Muscle of arm (tissue), 12 donors: ENCODE results near the gene KNCN. TPM values are rescaled to one million over a fixed set of nuclear protein-coding genes. Genes with fewer than 3 reads are reported as not detected.

ENCODE experiments used
- DNase-seq: peaks from one replicate; pipeline ENCODE4 v3.0.0-alpha.2; 2013
- polyA plus RNA-seq, 12 donors: library from polyadenylated mRNA; unstranded; fragments of 120-200 nt; gene quantifications; one replicate each; pipeline ENCODE4 v1.2.1, GENCODE V29; 2013; ENCODE audit not compliant: insufficient read length in 12 of 12

Gene KNCN
- polyA plus RNA-seq, 12 donors: 0.22 TPM; not detected in 11

DNA sequence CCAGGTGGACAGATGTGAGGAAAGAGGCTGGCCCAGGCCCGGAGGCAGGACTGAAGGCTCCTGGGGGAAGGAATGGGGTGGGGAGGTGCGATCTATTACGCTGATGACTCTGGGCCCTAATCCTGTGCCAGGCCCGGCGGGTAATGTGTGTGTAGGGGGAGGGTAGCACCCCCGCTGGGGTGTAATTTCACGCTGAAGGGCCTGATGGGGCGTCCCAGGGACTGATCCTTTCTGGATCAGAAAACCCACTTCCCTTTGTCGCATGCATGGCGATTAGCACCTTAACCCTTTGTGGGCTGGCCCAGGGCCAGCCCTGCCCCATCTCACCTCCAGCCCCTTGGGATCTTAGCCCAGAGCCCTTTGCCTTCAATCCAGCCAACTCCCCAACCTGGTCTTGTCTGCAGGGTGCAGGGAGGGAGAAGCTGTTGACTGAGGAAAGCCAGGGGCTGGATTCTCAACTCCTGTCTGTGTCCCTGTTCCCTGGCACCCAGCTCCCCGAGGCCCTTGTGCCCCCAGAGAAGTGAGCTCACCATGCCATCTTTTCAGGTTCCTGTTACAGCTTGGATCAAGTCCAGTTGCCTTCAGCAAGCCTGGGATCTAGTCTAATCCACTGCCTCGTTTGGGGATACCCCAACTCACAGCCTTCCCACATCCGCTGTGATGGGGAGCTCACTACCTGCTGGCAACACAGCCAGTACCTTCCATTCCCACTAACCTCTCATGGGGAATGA, 26.0 kb downstream of the KNCN start:
- DNase-seq: no peak

DNA sequence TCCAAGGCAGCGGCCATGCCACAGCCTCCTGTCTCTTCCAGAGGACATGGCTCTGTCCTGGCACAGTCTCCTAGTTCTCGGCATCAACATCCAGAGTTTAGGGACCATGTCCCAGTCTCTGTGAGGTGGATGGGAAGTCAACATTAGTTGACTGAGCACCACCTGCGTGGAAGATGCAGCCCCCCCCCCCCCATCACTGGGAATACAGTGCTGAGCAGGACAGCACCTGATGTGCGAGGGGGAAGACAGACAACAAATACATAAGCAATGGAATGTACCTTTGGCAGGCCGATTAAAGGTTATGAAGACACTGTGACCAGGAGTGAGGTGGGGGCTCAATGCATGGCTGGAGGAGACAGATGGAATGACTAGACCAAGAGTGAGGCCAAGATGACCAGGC, 26.6 kb downstream of the KNCN start:
- no peak for DNase-seq

DNA sequence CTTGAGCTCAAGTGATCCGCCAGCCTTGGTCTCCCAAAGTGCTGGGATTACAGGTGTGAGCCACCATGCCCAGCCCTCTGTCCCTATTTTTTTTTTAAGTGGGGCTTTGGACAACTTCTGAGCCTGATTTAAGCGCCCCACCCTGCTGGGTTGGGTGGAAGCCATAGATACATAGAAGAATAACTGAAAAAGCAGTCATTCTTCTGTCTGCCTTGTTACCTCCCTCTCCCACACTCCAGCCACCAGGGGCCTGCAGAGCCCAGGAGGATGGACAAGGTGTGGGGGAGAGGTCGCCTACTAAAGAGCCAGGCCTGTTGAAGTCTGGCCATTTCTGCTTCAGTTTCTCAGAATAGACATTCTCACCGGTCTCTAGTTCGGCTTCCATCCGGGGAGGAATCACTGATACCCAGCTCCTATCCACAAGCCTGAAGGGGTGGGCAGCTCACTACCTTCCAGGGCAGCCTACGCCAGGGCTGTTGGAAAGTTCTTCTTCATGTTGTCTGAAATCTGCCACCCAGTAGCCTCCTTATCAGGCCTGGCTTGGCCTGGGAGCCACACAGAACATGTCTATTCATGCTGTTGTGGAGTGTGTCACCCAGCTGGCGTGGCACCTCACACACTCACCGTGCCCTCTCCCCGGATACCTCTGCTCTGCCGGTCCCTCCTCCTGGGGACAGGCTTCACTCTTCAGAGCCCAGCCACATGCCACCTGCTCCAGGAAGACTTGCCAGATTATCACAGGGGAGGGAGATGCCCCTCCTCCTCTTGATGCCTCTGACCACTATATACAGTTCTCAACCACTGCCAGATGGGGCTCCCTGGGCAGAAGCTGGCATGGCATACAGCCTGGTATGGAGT, 27.7 kb downstream of the KNCN start:
- DNase-seq: no peak

DNA sequence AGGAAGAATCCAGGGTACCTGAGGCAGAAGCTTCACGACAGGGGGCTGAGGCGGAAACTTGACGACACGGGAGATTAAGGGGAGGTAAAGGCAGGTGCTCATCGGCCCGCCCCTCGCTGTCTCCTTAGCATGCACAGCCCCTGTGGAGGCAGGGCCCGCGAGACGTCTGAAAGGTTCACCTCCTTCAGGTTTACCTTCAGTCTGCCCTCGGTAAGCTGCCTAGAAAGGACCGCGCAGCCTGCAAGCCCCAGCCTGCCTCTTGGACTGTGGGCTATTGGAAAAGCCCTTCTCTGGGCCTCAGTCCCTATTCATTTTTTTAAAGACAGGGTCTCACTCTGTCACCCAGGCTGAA, 28.5 kb downstream of the KNCN start:
- DNase-seq: no peak

DNA sequence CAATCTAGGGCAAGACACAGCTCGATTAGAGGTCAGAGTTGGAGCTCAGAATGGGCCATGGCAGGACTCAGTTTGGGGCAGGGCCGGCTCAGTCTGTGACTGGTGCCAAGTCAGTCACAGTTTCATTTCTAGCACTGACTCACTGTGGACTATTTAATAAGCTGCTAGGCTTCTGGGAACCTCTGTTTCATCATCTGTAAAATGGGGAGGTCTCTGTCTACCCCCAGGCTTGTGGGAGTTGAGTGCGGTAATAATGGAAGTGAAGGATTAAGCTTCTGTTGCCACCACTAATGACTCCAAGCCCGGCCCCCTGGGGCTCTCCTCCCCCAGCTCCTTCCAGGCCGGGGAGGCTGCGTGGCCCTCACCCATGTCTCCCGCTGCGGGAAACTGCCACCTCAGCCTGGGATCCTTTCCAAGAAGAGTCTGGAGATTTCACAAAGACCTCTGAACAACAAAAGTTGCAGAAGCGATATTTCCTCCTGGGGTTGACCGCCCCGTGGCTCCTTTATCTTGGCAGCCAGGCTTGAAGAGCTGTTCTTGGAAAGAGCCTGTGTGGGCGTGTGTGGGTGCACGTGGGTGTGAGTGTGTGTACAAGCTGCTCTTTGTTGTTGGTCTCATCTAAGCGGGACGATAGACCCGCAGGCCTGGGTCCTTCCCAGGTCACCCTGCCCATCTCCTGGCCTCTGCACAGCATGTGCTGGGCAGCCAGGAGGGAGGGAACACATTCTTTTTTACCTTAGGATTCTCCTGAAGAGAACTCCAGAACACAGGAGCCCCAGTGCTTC, 29.1 kb downstream of the KNCN start:
- DNase-seq: no peak

DNA sequence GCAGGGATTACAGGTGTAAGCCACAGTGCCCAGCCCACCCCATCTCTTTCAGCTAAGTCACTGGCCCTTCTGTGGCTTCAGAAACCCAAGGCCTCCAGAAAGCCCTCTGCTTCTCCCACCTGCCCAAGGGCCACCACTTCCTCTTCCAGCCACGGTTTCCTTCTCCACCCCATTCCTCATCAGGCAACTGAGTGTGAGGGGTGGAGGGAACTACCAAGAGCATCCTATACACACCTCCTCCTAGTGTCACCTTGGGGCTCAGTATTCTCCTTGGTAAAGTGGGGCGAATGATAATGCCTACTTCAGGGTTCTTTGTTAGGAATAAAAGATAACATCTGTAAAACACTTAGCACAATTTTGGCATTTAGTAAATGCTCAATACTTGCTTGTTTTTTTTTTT, 30.0 kb downstream of the KNCN start:
- no peak for DNase-seq

DNA sequence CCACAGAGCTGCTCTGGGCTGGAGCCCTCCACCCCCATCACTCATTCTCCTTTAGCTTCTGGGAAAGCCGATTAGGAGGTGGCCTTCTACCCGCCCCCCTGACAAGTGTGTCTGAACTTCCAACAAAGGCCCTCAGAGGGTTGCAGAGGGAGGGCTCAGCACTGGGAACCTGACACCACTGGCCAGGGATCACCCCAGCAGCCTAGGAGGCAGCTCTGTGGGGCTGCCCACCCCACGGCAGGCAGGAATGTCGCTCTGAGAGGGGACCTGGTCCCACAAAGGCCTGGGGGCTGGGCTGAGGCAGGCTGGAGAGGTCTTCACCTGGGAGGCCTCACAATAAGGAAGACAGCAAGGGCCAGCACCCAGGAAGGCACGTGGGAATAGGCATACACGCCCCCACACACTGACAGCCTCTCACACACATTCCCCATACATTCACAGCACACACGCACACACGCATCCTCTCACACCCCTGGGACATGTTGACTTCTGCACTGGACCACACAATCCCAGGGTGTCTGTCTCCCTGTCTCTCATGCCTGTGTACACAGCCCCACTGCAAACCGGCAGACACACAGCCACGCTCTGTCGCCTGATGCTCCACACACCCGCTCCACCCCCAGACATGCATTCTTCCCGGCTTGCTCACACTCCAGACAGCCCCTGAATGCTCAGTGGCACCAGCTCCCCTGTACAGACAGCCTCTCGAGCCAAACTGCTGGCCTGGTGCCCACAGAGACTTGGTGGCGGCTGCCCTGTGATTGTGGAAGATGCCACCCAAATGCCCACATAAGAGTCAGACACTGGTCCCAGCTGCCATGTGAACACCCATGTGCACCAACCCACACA, 31.2 kb downstream of the KNCN start:
- DNase-seq: no peak

DNA sequence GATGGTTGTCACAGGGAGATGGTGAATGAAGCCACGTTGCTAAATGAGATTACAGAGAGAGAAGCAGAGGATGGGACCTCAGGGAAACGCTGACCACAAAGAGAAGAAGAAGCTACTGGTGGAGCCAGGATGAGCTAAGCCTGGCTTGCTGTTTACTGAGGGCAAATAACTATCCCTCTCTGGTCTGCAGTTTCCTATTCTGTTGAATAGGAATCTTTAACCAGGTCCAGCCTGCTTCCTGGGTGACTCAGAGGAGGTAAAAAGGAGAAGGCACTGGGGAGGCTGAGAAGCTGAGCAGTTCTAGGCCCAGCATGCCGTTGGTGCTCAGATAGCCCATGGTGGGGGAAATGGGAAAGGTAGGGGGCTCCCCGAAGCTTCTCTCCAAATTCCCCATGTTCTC, 32.2 kb downstream of the KNCN start:
- DNase-seq: no peak

DNA sequence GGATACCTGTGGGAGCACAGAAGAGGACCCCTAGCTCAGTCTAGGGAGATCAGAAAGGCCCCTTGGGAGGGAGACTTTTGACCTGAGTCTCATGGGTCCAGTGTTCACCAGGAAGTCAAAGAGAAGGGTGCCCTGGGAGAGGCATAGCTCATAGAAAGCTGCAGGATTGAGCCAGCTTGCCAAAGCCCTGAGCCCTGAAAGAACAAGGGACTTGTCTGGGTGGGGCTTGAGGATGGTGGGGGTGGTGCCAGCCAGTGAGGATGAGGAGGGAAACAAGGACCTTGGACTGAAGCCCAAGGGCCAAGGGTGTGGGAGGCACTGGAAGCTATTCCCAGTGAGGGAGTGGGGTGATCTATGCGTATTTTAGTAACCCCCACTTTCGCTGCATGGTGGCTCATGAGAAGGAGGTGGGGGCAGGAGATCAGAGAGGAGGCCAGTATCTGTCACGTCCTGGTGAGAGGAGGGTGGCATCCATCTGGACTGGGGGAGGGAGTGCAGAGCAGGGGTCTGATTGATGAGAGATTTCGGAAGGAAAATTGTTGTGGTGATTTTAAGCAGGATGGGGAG, 33.4 kb downstream of the KNCN start:
- no peak for DNase-seq

DNA sequence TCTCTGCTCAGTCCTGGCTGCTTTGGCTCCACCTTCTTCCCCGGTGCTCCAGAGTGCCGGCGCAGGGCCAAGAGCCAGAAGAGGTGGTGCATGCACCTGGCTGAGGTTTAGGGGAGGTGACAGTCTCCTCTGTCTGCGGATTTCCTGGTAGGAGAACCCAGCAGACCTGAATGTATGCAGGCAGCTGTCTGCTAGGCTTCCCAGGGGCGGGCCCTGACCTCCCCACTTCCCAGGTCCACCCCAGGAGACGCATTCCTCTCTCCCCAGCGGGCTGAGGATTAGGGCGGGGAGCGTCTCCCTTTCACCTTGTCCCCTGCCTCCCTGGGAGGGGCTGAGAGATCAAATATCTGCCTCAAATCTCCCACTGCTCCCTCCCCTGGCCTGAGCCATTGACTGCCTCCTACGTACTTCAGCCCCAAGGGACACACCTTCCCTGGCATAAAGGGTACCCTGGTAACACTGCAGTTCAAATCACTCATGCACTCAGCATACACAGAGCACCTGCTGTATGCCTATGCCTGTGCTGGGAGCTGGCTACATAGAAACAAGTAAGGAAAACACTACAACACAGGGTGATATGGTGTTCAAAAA, 34.3 kb downstream of the KNCN start:
- DNase-seq: no peak

DNA sequence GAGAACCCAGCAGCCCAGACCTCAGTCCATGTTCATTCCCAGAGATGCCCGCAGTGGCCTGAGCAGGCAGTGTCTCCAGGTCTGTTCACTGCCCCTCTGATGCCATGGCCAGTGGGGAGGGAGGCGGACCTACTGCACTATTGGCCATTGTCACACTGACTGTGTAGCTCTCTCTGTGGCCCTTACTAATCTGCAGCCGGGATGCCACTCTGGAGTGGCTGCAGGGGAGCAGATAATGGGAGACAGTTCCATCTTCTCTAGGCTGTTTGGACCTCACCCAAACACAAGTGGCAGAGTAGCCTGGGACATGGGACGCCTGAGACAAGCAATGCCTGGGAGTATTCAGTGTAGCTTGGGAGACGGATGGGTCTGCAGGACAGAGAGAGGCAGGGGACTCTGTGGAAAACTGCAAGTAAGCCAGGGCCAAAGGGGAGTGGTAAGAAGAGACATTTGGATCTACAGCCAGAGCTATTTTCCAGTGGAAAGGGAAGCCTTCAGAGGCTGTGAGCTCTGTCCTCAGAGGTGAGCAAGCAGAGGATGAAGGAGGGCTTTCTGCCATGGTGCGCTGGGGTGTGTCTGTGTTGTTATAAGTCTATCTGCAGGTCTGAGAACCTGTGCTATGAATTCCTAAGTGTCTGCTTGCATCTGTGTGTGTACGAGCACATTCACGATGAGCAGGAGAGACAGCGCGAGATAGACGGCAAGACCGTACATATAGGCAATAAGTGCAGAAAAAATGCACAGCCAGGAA, 35.1 kb downstream of the KNCN start:
- no peak for DNase-seq

DNA sequence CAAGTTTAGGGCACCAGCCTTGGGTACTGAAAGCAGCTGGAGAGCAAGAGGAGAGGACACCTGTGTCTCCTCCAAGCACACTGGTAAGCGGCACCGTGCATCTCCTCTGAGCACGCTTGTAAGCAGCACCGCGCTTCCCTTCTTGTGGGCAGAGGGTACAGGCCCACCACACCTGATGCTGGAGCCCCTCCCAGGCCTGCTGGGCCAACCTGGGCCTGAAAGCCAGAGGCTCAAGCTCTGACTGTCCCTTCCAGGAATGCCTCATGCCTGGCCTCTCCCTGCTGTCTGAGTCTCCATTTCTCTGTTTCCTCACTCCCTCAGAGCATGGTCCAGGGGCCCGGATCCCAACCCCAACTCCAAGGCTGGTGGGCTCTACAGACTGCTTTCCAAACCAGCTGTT, 35.9 kb downstream of the KNCN start:
- no peak for DNase-seq

DNA sequence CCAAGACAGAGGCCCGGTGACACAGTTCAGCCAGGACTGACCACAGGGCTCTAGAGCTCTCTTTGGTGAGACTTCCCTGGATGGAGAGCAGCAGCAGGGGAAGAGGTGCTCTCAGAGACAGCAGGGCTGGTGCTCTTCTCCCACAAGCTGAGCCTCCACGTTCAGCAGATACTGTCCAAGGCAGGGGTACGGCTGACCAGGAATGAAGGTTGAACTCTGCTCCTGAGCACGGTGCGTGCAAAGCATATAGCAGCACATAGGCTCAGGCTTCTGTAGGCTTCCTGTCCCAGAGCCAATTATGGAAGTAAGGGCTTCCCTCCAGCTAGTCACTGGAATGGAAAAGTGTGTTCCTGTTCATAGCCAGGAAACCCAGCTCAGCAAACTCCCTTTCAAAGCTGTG, 37.9 kb downstream of the KNCN start:
- no peak for DNase-seq

DNA sequence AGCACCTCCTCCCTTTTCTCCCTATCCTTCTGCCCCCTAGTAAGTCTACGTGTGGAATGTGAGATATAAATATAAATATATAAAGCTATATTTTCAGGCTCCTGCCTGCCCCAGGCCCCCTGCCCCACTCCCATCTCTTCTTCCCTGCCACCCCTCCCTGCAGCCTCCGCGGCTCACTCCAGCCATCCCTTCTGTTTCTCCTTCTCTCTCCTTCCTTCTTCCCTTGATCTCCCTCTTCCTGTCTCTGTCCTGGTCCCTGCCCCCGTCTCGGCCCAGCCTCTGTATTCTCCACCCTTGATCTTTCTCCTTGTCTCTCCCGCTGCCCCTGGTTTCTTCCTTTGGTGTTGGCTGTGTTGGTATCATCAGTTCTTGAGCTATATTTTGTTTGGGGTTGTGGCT, 38.7 kb downstream of the KNCN start:
- no peak for DNase-seq

DNA sequence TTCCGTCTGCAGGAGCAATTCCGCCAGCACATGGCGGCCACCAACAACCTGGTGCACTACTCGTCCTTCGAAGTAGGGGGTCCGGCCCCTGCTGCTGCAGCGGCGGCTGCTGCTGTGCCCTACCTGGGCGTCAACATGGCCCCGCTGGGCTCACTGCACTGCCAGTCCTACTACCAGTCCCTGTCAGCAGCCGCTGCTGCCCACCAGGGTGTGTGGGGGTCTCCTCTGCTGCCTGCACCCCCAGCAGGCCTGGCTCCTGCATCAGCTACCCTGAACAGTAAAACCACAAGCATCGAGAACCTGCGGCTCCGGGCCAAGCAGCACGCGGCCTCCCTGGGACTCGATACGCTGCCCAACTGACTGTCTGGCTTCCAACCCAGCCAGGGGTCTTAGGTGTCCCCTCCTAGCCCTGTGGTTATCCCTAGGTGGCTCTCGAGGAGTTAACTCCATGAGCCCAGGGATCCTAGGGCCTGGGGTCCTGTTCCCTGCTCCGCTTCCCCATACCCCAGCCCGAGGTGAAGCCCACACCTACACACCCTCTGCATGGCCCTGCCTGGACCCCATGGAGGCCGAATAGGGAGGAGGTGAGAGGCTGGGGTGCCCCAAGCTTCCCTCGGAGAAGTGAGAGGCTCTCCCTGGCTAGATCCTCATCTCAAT, 39.2 kb downstream of the KNCN start:
- no peak for DNase-seq

DNA sequence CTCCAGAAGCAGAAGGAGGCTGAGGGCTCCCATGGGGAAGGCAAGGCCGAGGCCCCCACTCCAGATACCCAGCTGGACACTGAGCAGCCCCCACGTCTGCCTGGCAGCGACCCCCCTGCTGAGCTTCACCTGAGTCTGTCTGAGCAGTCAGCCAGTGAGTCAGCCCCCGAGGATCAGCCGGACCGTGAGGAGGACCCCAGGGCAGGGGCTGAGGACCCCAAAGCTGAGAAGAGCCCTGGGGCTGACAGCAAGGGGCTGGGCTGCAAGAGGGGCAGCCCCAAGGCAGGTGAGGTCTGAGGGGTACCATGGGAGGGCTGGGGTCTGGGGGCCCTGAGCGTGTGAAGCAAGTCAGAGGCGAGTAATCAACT, 40.5 kb downstream of the KNCN start:
- no peak for DNase-seq

DNA sequence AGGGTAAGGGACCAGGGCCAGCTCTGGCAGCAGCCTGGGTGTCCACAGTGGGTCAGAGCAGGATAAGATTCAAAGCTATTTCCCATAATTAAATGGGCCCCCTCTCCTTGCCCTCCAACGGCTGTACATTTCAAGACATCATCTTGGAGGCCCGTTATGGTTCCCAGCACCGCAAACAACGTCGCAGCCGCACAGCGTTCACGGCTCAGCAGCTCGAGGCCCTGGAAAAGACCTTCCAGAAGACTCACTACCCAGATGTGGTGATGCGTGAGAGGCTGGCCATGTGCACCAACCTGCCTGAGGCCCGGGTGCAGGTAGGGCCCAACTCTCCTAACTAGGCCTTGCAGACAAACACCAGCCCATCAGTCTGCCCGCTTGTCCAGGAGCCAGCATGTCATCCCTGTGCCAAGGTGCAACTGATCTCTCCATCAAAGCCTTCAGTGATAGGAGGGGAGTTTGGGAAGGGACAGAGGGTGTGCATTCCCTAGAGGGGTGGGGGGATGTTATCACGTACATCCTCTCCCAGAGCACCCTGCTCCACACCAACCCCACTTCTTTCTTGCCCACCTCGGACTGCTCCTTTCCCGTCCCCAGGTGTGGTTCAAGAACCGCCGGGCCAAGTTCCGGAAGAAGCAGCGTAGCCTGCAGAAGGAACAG, 41.0 kb downstream of the KNCN start:
- DNase-seq: no peak

DNA sequence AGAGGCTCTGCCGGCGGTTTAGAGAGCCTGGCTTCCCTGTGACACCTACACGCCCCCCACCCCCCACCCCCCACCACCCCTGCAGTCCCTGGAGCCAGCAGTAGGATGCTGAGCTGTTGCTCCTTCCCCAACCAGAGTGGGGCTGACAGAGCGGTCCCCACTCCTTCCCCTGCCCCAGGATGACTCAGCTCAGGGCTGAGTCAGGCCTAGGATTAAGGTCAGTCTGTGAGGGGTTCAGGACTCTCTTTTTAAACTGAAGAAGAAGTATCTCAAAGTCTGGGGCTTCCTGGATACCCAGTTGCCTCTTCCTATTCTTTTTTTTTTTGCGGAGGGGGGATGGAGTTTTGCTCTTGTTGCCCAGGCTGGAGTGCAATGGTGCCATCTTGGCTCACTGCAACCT, 42.7 kb downstream of the KNCN start:
- no peak for DNase-seq
